Activated B cell treated with CpG ODN at 0.5 μM for 24 hours (primary cell): ENCODE data around the gene WDFY4. TPM values are rescaled to one million over a fixed set of nuclear protein-coding genes. Genes with fewer than 3 reads are reported as not detected.

Source experiments
- ATAC-seq: fragments of 200-7000 bp; cut with Tn5 transposase; one replicate; pipeline ENCODE4 v1.10.0; 2021; ENCODE audit warnings: low read depth, mild to moderate bottlenecking, moderate library complexity
- CTCF ChIA-PET: fragments of 350-600 bp; sonication (Branson Sonifier 250); formaldehyde crosslinking; loops from one replicate; lab custom pipeline; 2021; ENCODE audit warnings: antibody characterized with exemption; lab: Charles Lee
- POLR2A ChIA-PET: fragments of 350-600 bp; sonication (Branson Sonifier 250); formaldehyde crosslinking; loops from one replicate; lab custom pipeline; 2021; ENCODE audit warnings: antibody characterized with exemption; lab: Charles Lee
- DNase-seq: peaks from one replicate; pipeline ENCODE4 v3.0.0; 2022
- H3K27ac Mint-ChIP-seq: one replicate; pipeline ENCODE4 v1.8.0; 2020; ENCODE audit warnings: mixed read lengths
- H3K27me3 Mint-ChIP-seq: one replicate; pipeline ENCODE4 v1.8.0; 2021; ENCODE audit warnings: mixed read lengths
- H3K36me3 Mint-ChIP-seq: one replicate; pipeline ENCODE4 v1.8.0; 2021; ENCODE audit warnings: low read depth, mixed read lengths
- H3K4me1 Mint-ChIP-seq: one replicate; pipeline ENCODE4 v1.8.0; 2021; ENCODE audit warnings: mixed read lengths
- H3K4me3 Mint-ChIP-seq: one replicate; pipeline ENCODE4 v1.8.0; 2020; ENCODE audit warnings: mild to moderate bottlenecking, mixed read lengths
- H3K9me3 Mint-ChIP-seq: one replicate; pipeline ENCODE4 v1.8.0; 2020; ENCODE audit warnings: mixed read lengths
- intact Hi-C: fragments of 100-400 bp; cut with micrococcal nuclease; formaldehyde crosslinking; loops from one replicate; pipeline ENCODE4 v1.15.1; 2024
- total RNA-seq: library from RNA; stranded (reverse); gene quantifications from 2 replicates; pipeline ENCODE4 v1.2.3, GENCODE V29; 2022
- TF ChIP-seq, protein P1 (sequence below): fragments of 200-600 bp; IDR thresholded peaks from one replicate; pipeline ENCODE4 v1.8.0; 2022; ENCODE audit warnings: antibody characterized with exemption, mild to moderate bottlenecking

Gene WDFY4
- total RNA-seq, 1 donor from 2014 or later, result 488 TPM

DNA sequence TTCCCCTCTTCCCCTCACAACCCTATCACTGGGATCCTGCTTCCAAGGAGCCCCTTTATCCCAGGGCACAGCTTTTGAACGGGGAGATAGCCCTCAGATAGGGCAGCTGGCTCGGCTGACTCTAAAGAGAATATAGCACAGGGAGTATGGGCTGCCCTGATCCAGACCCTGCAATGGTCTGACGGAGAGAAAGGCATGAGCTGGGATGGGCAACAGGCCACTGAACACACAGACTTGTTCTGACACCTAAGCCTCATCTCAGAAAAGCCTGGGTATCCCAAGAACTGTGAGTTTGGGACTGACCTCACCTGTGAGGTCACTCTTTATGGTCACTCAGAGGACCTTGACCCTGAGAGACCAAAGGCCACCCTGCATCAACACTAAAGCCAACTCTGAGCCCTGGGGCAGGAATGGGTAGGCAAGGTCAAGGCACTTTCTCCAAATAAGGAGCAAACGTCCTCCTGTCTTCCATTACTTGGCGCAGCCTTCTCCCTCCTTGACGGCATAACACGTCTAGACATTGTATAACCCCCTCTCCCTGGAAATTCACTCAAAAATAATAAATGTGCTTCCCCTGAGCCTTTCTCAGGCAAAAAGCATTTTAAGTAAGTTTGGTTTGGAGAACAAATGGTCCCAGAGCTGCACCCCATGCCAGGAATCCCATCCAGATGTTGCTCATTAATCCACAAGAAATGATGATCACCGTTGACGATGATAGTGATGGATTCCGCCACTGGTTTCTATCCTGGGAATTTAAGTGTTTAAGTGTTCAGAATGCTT is 263.2 kb downstream of the WDFY4 start:
- H3K27ac Mint-ChIP-seq, result peak overlapping the region; percentile 41
- intact Hi-C loops, result no loop called here
- TF ChIP-seq, protein P1, sequence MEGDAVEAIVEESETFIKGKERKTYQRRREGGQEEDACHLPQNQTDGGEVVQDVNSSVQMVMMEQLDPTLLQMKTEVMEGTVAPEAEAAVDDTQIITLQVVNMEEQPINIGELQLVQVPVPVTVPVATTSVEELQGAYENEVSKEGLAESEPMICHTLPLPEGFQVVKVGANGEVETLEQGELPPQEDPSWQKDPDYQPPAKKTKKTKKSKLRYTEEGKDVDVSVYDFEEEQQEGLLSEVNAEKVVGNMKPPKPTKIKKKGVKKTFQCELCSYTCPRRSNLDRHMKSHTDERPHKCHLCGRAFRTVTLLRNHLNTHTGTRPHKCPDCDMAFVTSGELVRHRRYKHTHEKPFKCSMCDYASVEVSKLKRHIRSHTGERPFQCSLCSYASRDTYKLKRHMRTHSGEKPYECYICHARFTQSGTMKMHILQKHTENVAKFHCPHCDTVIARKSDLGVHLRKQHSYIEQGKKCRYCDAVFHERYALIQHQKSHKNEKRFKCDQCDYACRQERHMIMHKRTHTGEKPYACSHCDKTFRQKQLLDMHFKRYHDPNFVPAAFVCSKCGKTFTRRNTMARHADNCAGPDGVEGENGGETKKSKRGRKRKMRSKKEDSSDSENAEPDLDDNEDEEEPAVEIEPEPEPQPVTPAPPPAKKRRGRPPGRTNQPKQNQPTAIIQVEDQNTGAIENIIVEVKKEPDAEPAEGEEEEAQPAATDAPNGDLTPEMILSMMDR, result no peak
- H3K4me3 Mint-ChIP-seq, result no peak overlapping the region
- DNase-seq (no peak), ATAC-seq (no peak)
- ChIA-PET POLR2A (no interaction called here), CTCF (no interaction called here)
- peaks cover 100% of the 10 kb centered on the region for H3K36me3 Mint-ChIP-seq
- no peaks in the 10 kb centered on the region for H3K27me3 Mint-ChIP-seq
- H3K9me3 Mint-ChIP-seq, result no peaks in the 10 kb centered on the region
- no peaks in the 10 kb centered on the region for H3K4me1 Mint-ChIP-seq

DNA sequence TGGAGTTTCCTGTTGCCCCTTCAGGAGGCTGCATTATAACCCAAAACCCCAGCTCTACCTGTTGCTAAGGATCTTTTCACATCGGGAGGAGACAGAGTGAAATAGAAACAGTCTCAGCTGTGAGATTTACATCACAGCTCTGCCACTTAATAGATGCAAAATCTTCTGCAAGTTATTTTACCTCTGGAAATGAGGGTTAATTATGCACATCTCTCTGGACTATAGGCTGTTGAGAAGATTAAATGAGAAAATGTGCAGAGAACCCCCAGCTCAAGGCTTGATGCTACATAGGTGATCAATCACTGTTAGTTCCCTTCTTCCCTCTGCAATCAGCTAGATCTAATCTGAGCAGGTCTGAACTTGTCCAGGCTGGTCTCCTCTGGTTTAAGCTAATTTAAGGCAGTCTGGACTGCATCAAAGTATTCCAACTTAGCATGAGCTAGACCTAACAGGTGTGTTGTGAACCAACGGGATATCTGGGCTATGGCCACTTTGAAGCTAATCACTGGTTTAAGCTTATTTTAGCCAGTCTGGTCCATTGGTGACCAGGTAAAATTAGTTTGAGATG is 263.9 kb downstream of the WDFY4 start:
- H3K36me3 Mint-ChIP-seq, result peaks cover 100% of the 10 kb centered on the region
- H3K27me3 Mint-ChIP-seq, result no peaks in the 10 kb centered on the region
- TF ChIP-seq, protein P1, result no peak
- CTCF ChIA-PET, result no interaction called here
- no peak for DNase-seq
- H3K4me1 Mint-ChIP-seq, result no peaks in the 10 kb centered on the region
- no peaks in the 10 kb centered on the region for H3K9me3 Mint-ChIP-seq
- no peak overlapping the region for H3K27ac Mint-ChIP-seq
- H3K4me3 Mint-ChIP-seq, result no peak overlapping the region
- intact Hi-C loops, result no loop called here
- no peak for ATAC-seq
- POLR2A ChIA-PET, result no interaction called here

DNA sequence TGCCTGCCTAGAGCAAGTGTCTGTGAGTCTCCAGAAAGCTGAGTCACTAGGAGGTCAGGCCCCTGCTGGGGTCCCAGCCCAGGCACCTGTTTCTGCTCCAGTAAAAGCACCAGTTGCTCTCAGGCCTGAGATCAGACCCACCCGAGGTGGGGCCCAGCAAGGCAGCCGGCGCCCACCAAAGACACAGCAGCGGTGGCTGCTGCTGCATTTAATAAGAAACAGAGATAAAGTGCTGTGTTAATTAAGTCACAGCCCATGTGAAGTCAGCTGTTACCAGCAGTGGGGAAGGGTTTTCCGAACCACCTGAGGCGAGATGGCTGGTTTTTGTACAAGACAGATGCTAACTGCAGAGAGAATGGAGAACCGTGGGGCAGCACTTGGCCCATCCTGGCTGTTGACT is 267.0 kb downstream of the WDFY4 start:
- CTCF ChIA-PET, result no interaction called here
- Mint-ChIP-seq H3K4me1 (no peaks in the 10 kb centered on the region), H3K9me3 (no peaks in the 10 kb centered on the region), H3K27ac (no peak overlapping the region), H3K27me3 (no peaks in the 10 kb centered on the region), H3K36me3 (peaks cover 98% of the 10 kb centered on the region), H3K4me3 (no peak overlapping the region)
- POLR2A ChIA-PET, result no interaction called here
- no peak for DNase-seq
- ATAC-seq, result no peak
- intact Hi-C loops, result no loop called here
- TF ChIP-seq, protein P1, result no peak

GRCh38 chr10:48957361-48958151 is 272.9 kb downstream of the WDFY4 start:
- POLR2A ChIA-PET, result no interaction called here
- ATAC-seq, result no peak
- TF ChIP-seq, protein P1, result no peak
- no peak overlapping the region for H3K4me3 Mint-ChIP-seq
- DNase-seq, result no peak
- no peak overlapping the region for H3K27ac Mint-ChIP-seq
- intact Hi-C loops, result no loop called here
- CTCF ChIA-PET, result no interaction called here
- no peaks in the 10 kb centered on the region for H3K9me3 Mint-ChIP-seq
- H3K36me3 Mint-ChIP-seq, result peaks cover 95% of the 10 kb centered on the region
- no peaks in the 10 kb centered on the region for H3K27me3 Mint-ChIP-seq
- no peaks in the 10 kb centered on the region for H3K4me1 Mint-ChIP-seq

GRCh38 chr10:48958598-48959190 is 274.0 kb downstream of the WDFY4 start:
- Mint-ChIP-seq H3K4me1 (no peaks in the 10 kb centered on the region), H3K36me3 (peaks cover 95% of the 10 kb centered on the region), H3K27me3 (no peaks in the 10 kb centered on the region), H3K4me3 (no peak overlapping the region), H3K9me3 (no peaks in the 10 kb centered on the region), H3K27ac (peak overlapping the region; percentile 16)
- ChIA-PET POLR2A (no interaction called here), CTCF (no interaction called here)
- DNase-seq (no peak), ATAC-seq (no peak)
- TF ChIP-seq, protein P1, result no peak
- intact Hi-C loops, result no loop called here
